NB4 (cell line): Measurements from ENCODE around the gene LPP.

ENCODE experiments used
- DNase-seq: peaks from one replicate; pipeline ENCODE4 v3.0.0; 2010; ENCODE audit warnings: low read depth
- H3K4me3 ChIP-seq: one replicate; pipeline ENCODE4 v1.5.1; 2011; ENCODE audit warnings: mild to moderate bottlenecking, low read depth, low read length, moderate library complexity
- MAX ChIP-seq: IDR thresholded peaks from 2 replicates; pipeline ENCODE4 v1.6.1; 2011; ENCODE audit warnings: low read depth, low read length
- MYC ChIP-seq: IDR thresholded peaks from 2 replicates; pipeline ENCODE4 v1.6.1; 2011; ENCODE audit warnings: low read depth, low read length
- POLR2A ChIP-seq: IDR thresholded peaks from 2 replicates; pipeline ENCODE4 v1.6.1; 2011; ENCODE audit warnings: mild to moderate bottlenecking; ENCODE audit not compliant: insufficient read length; ENCODE audit errors: extremely low read depth
- TF ChIP-seq, protein P1 (sequence below): IDR thresholded peaks from one replicate; pipeline ENCODE4 v1.5.1; 2012; ENCODE audit warnings: low read depth, low read length

Gene LPP

DNA sequence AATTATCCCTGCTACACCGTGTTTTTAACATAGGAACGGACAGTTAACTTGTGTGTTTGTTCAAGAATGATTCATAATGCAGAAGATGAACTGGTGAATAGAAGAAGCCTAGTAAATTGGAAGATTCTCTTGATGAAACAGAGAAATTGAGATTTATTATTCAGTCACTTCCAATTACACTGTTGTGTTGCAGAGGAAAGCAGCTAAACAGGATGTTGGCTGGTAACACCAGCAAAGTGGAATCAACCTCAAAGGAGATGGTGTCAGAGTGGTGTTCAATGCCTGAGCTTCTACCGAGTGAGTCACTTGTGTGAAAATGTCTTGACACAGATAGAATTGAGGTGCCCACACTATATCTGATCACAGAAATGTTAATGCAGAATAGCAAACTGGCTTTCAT is 399.6 kb downstream of the LPP start:
- no peak for DNase-seq
- no peak overlapping the region for H3K4me3 ChIP-seq
- TF ChIP-seq MYC (no peak), MAX (no peak), POLR2A (no peak)
- TF ChIP-seq, protein P1, sequence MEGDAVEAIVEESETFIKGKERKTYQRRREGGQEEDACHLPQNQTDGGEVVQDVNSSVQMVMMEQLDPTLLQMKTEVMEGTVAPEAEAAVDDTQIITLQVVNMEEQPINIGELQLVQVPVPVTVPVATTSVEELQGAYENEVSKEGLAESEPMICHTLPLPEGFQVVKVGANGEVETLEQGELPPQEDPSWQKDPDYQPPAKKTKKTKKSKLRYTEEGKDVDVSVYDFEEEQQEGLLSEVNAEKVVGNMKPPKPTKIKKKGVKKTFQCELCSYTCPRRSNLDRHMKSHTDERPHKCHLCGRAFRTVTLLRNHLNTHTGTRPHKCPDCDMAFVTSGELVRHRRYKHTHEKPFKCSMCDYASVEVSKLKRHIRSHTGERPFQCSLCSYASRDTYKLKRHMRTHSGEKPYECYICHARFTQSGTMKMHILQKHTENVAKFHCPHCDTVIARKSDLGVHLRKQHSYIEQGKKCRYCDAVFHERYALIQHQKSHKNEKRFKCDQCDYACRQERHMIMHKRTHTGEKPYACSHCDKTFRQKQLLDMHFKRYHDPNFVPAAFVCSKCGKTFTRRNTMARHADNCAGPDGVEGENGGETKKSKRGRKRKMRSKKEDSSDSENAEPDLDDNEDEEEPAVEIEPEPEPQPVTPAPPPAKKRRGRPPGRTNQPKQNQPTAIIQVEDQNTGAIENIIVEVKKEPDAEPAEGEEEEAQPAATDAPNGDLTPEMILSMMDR: no peak

DNA sequence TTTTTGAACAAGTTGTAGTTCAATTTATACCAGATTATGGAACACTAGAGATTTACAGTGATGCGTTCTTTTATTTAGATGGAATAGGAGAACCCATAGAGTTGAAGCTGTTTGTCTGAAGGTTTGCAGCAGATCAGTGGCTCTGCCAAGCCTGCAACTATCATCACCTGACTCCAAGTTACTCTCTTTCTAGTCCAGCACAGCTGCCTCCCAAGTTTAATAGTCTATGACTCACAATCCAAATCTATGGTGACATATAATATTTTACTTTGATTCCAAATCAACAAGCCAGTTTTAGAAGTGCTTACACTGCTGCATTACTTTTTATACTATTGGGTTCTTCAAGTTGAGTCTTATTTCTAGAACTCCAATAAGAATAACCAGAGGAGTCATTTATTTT is 400.4 kb downstream of the LPP start:
- DNase-seq: no peak
- TF ChIP-seq, protein P1: no peak
- no peak for TF ChIP-seq MAX
- no peak for TF ChIP-seq MYC
- TF ChIP-seq POLR2A: no peak

GRCh38 chr3:188557235-188557634 is 403.3 kb downstream of the LPP start:
- DNase-seq: no peak
- TF ChIP-seq MYC (no peak), POLR2A (no peak)
- TF ChIP-seq, protein P1: no peak
- no peak overlapping the region for H3K4me3 ChIP-seq

More for the DNA sequence above, 400.4 kb downstream of the LPP start:
- no peak overlapping the region for H3K4me3 ChIP-seq

- H3K4me3 ChIP-seq: no peak overlapping the region
- TF ChIP-seq, protein P1: no peak
- no peak for DNase-seq
Observed at GRCh38 chr3:188558343-188559071, 404.6 kb downstream of the LPP start.

GRCh38 chr3:188559072-188559429 is 405.1 kb downstream of the LPP start:
- H3K4me3 ChIP-seq: no peak overlapping the region
- no peak for TF ChIP-seq MAX
- TF ChIP-seq, protein P1: no peak
- TF ChIP-seq POLR2A: no peak
- TF ChIP-seq MYC: no peak
- DNase-seq: no peak

DNA sequence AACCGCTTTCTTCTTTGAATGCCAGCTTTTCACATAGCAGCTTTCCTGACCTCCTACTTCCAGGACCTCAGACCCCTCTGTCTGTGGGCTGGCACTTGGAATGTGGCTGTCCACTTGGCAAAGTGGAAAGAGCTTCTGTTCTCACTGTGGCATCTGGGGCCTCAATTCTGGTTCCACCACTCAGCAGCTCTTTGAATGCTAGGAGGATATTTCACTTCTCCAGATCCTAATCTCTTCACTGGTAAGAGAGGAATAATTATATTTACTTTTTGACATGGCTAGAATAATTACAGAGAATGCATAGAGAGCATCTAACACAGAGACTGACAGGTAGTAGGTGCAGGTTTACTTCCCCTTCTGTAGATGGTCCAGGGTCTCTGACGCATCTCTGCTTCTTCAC is 405.9 kb downstream of the LPP start:
- no peak overlapping the region for H3K4me3 ChIP-seq
- no peak for DNase-seq
- TF ChIP-seq POLR2A: no peak
- TF ChIP-seq, protein P1: no peak
- no peak for TF ChIP-seq MAX
- no peak for TF ChIP-seq MYC
